ENCODE data around the gene GCA.

DNA sequence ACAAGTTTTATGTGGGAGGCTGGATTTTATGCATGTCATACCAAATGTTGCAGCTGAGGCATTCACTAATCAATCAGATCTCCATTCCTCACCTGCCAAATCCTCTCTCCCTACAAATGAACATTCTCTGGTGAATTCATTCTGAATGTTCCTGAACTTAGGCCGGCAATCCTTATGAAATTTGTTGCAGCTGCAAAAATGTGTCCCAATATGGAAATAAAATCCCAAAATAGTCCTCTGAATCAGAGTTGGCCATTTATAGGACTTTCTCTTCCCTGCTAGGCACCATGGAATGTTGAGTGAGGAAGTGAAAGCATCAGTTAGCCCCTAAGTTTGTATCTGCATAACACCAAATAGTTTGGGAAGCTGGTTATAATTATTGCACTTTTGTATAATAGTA is 25.6 kb downstream of the GCA start:
- TF ChIP-seq, protein P1, sequence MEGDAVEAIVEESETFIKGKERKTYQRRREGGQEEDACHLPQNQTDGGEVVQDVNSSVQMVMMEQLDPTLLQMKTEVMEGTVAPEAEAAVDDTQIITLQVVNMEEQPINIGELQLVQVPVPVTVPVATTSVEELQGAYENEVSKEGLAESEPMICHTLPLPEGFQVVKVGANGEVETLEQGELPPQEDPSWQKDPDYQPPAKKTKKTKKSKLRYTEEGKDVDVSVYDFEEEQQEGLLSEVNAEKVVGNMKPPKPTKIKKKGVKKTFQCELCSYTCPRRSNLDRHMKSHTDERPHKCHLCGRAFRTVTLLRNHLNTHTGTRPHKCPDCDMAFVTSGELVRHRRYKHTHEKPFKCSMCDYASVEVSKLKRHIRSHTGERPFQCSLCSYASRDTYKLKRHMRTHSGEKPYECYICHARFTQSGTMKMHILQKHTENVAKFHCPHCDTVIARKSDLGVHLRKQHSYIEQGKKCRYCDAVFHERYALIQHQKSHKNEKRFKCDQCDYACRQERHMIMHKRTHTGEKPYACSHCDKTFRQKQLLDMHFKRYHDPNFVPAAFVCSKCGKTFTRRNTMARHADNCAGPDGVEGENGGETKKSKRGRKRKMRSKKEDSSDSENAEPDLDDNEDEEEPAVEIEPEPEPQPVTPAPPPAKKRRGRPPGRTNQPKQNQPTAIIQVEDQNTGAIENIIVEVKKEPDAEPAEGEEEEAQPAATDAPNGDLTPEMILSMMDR (IDR thresholded peaks at IDR 0.05; ENCODE audit: low read depth, low read length), result no peak
- TF ChIP-seq POLR2A (IDR thresholded peaks at IDR 0.05; ENCODE audit: extremely low read depth, insufficient read length) (no peak), MYC (IDR thresholded peaks at IDR 0.05; ENCODE audit: low read depth, low read length) (no peak)
